H1 (cell line): Measurements from ENCODE around the gene COL4A3. TPM values are rescaled to one million over a fixed set of nuclear protein-coding genes. Genes with fewer than 3 reads are reported as not detected.

Experiments used
- BCL11A ChIP-seq, 2 experiments: IDR thresholded peaks; one replicate each; pipeline ENCODE4 v1.6.1; 2011; ENCODE audit warnings: low read depth in 2 of 2, low read length in 2 of 2, mild to moderate bottlenecking in 2 of 2
- CHD7 ChIP-seq: fragments of 300-600 bp; sonication (generic); IDR thresholded peaks from 2 replicates; pipeline ENCODE4 v1.7.1; 2012; ENCODE audit warnings: low read length, moderate library complexity, mild to moderate bottlenecking, inconsistent platforms; ENCODE audit not compliant: insufficient replicate concordance
- GTF2F1 ChIP-seq: IDR thresholded peaks from 2 replicates; pipeline ENCODE4 v1.6.1; 2012; ENCODE audit warnings: low read depth, low read length, improper control_type of control experiment, borderline replicate concordance
- JUND ChIP-seq: IDR thresholded peaks from 2 replicates; pipeline ENCODE4 v1.6.1; 2011; ENCODE audit warnings: mild to moderate bottlenecking, improper control_type of control experiment, low read length
- RAD21 ChIP-seq, 2 experiments: IDR thresholded peaks in 1 of 2; conservative IDR thresholded peaks in 1 of 2; 2 replicates each; pipeline ENCODE4 v1.6.1; 2011; ENCODE audit warnings: low read depth in 2 of 2, low read length in 2 of 2, improper control_type of control experiment in 1 of 2, inconsistent platforms in 1 of 2, mild to moderate bottlenecking in 1 of 2, moderate library complexity in 1 of 2
- SIX5 ChIP-seq: IDR thresholded peaks from 2 replicates; pipeline ENCODE4 v1.6.1; 2011; ENCODE audit warnings: mild to moderate bottlenecking, low read depth, low read length
- TCF12 ChIP-seq: IDR thresholded peaks from 2 replicates; pipeline ENCODE4 v1.6.1; 2011; ENCODE audit warnings: low read depth, mild to moderate bottlenecking, low read length
- polyA plus RNA-seq, 7 experiments: library from polyadenylated mRNA; depleted of rRNA in 3 of 7; stranded (reverse) in 5 of 7; unstranded in 2 of 7; fragments of >200 nt in 5 of 7; fragments of 200-250 nt in 2 of 7; gene quantifications; 1 replicate in 5 of 7; 2 replicates in 1 of 7; 4 replicates in 1 of 7; pipeline versions ENCODE4 v1.2.1 to v1.2.3, GENCODE V29; 2011 to 2013; ENCODE audit warnings: missing spikeins in 2 of 7, mixed read lengths in 2 of 7
- total RNA-seq: library from RNA; stranded (reverse); fragmentation: NEBNext Ultra II Directional; extraction: Animal tissue kit (Norgen Biotek cat#: 25700); gene quantifications from 2 replicates; pipeline ENCODE4 v1.2.1, GENCODE V29; 2021
- TF ChIP-seq, protein P1 (sequence below): IDR thresholded peaks from 2 replicates; pipeline ENCODE4 v1.6.1; 2011; ENCODE audit warnings: low read length, improper control_type of control experiment

The COL4A3 gene
- total and polyA plus RNA-seq, 2 of the 8 experiments (the other 6 are each of a cell fraction or from before 2014, with no cell fraction given), result 0.12 to 0.17 TPM

- TF ChIP-seq TCF12 (no peak), RAD21 (IDR thresholded peaks at IDR 0.05 in 1 of 2, conservative IDR thresholded peaks at IDR 0.05 in 1 of 2; ENCODE audit: low read depth in 2 of 2, low read length in 2 of 2) (no peak), CHD7 (no peak), BCL11A (IDR thresholded peaks at IDR 0.05; ENCODE audit: low read depth in 2 of 2, low read length in 2 of 2) (no peak), GTF2F1 (no peak), JUND (no peak), SIX5 (no peak)
- TF ChIP-seq, protein P1, sequence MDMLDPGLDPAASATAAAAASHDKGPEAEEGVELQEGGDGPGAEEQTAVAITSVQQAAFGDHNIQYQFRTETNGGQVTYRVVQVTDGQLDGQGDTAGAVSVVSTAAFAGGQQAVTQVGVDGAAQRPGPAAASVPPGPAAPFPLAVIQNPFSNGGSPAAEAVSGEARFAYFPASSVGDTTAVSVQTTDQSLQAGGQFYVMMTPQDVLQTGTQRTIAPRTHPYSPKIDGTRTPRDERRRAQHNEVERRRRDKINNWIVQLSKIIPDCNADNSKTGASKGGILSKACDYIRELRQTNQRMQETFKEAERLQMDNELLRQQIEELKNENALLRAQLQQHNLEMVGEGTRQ, result no peak
Measured at GRCh38 chr2:227141301-227141700, 23.1 kb upstream of the COL4A3 start (continued).
